ENCODE data around the gene SPATA31C1.
"Not testable (repeated sequence)": the region's sequence is repeated elsewhere in the genome, so short reads cannot be mapped to it uniquely, and the experiment has no call there.

The SPATA31C1 gene

GRCh38 chr9:87938336-87938735, 20.6 kb downstream of the SPATA31C1 start:
- DNase-seq: not testable (repeated sequence)

- DNase-seq: not testable (repeated sequence)
Observed at GRCh38 chr9:87939096-87939495, 21.3 kb downstream of the SPATA31C1 start.

GRCh38 chr9:87944096-87944495, 26.3 kb downstream of the SPATA31C1 start:
- no peak for DNase-seq

GRCh38 chr9:87944682-87945081, 26.9 kb downstream of the SPATA31C1 start:
- DNase-seq: no peak

- no peak for DNase-seq
Observed at GRCh38 chr9:87950296-87950695, 32.5 kb downstream of the SPATA31C1 start.

- no peak for DNase-seq
Observed at GRCh38 chr9:87950765-87951488, 33.2 kb downstream of the SPATA31C1 start.

GRCh38 chr9:87954230-87954629, 36.5 kb downstream of the SPATA31C1 start:
- DNase-seq: no peak

- no peak for DNase-seq
Observed at GRCh38 chr9:87957839-87958238, 40.1 kb downstream of the SPATA31C1 start.

GRCh38 chr9:87958591-87958990, 40.8 kb downstream of the SPATA31C1 start:
- no peak for DNase-seq

- DNase-seq: peak; percentile 72
Observed at GRCh38 chr9:87959916-87960581, 42.3 kb downstream of the SPATA31C1 start.

- DNase-seq: no peak
Observed at GRCh38 chr9:87963770-87964169, 46.0 kb downstream of the SPATA31C1 start.

GRCh38 chr9:87964826-87965225, 47.1 kb downstream of the SPATA31C1 start:
- DNase-seq: no peak

GRCh38 chr9:87968155-87968554, 50.4 kb downstream of the SPATA31C1 start:
- DNase-seq: no peak

GRCh38 chr9:87970602-87971001, 52.8 kb downstream of the SPATA31C1 start:
- no peak for DNase-seq

- DNase-seq: no peak
Observed at GRCh38 chr9:87973122-87973521, 55.4 kb downstream of the SPATA31C1 start.

Data from islet precursor cell (in vitro differentiated cells).